HepG2 (cell line): Measurements from ENCODE around the gene MAN2A2. TPM values are rescaled to one million over a fixed set of nuclear protein-coding genes. Genes with fewer than 3 reads are reported as not detected.
A peak's percentile ranks its signal among the peaks of the same experiment; 100 is the strongest.

Source experiments
- CHCHD3 ChIP-seq: sonication (generic); formaldehyde crosslinking; IDR thresholded peaks from 2 replicates; pipeline ENCODE4 v1.8.0; 2022; ENCODE audit warnings: mild to moderate bottlenecking, missing genetic modification reagents, moderate library complexity
- DPF2 ChIP-seq: sonication (generic); formaldehyde crosslinking; IDR thresholded peaks from 2 replicates; pipeline ENCODE4 v1.4.0; 2020; ENCODE audit warnings: mild to moderate bottlenecking, low read depth, missing genetic modification reagents, borderline replicate concordance
- EZH2 ChIP-seq: conservative IDR thresholded peaks from 2 replicates; pipeline ENCODE4 v1.6.1; 2012; ENCODE audit warnings: mild to moderate bottlenecking, low read depth, low read length, moderate library complexity
- FOXA1 ChIP-seq, 2 experiments: fragments of 450-650 bp in 1 of 2; sonication (generic) in 1 of 2; formaldehyde crosslinking in 1 of 2; IDR thresholded peaks; 2 replicates each; pipeline versions ENCODE4 v1.4.0 to v1.6.1; 2016 to 2020; ENCODE audit warnings: missing genetic modification reagents in 1 of 2
- GTF3A ChIP-seq: sonication (generic); formaldehyde crosslinking; conservative IDR thresholded peaks from 2 replicates; pipeline ENCODE4 v1.4.0; 2020; ENCODE audit warnings: mild to moderate bottlenecking, missing genetic modification reagents
- PAWR ChIP-seq: sonication (generic); formaldehyde crosslinking; IDR thresholded peaks from 2 replicates; pipeline ENCODE4 v1.4.0; 2020; ENCODE audit warnings: missing genetic modification reagents, mild to moderate bottlenecking, borderline replicate concordance
- TMF1 ChIP-seq: sonication (generic); formaldehyde crosslinking; IDR thresholded peaks from 2 replicates; pipeline ENCODE4 v1.8.1; 2022; ENCODE audit warnings: low read depth, missing genetic modification reagents
- YEATS2 ChIP-seq: sonication (generic); formaldehyde crosslinking; IDR thresholded peaks from 2 replicates; pipeline ENCODE4 v1.4.0; 2020; ENCODE audit warnings: missing genetic modification reagents, borderline replicate concordance
- ZC3H4 ChIP-seq: sonication (generic); formaldehyde crosslinking; IDR thresholded peaks from 2 replicates; pipeline ENCODE4 v1.4.0; 2020; ENCODE audit warnings: missing genetic modification reagents, borderline replicate concordance
- ZNF138 ChIP-seq: sonication (generic); formaldehyde crosslinking; IDR thresholded peaks from 2 replicates; pipeline ENCODE4 v1.5.0; 2020; ENCODE audit warnings: mild to moderate bottlenecking, low read depth, missing genetic modification reagents
- ZNF234 ChIP-seq: sonication (generic); formaldehyde crosslinking; conservative IDR thresholded peaks from 2 replicates; pipeline ENCODE4 v1.5.1; 2020; ENCODE audit warnings: mild to moderate bottlenecking, missing genetic modification reagents
- ZNF282 ChIP-seq: fragments of 450-650 bp; IDR thresholded peaks from 2 replicates; pipeline ENCODE4 v1.6.1; 2018; ENCODE audit not compliant: partially characterized antibody
- ZNF333 ChIP-seq: sonication (generic); formaldehyde crosslinking; IDR thresholded peaks from 2 replicates; pipeline ENCODE4 v1.4.0; 2020; ENCODE audit warnings: mild to moderate bottlenecking, missing genetic modification reagents, borderline replicate concordance
- ZNF468 ChIP-seq: sonication (generic); formaldehyde crosslinking; IDR thresholded peaks from 2 replicates; pipeline ENCODE4 v1.8.0; 2022; ENCODE audit warnings: mild to moderate bottlenecking, moderate library complexity, missing genetic modification reagents
- ZNF674 ChIP-seq: sonication (generic); formaldehyde crosslinking; IDR thresholded peaks from 2 replicates; pipeline ENCODE4 v1.5.0; 2020; ENCODE audit warnings: low read depth, mild to moderate bottlenecking, missing genetic modification reagents
- ZNF703 ChIP-seq: sonication (generic); formaldehyde crosslinking; IDR thresholded peaks from 2 replicates; pipeline ENCODE4 v1.5.1; 2020; ENCODE audit warnings: missing genetic modification reagents, mild to moderate bottlenecking, moderate library complexity, borderline replicate concordance
- ZNF761 ChIP-seq: sonication (generic); formaldehyde crosslinking; conservative IDR thresholded peaks from 2 replicates; pipeline ENCODE4 v1.4.0; 2020; ENCODE audit warnings: mild to moderate bottlenecking, missing genetic modification reagents
- polyA plus RNA-seq, 8 experiments: library from polyadenylated mRNA; depleted of rRNA in 3 of 8; stranded (reverse) in 7 of 8; unstranded in 1 of 8; fragments of >200 nt; fragmentation: Illumina TruSeq in 4 of 8; extraction: Trizol in 4 of 8; gene quantifications; 2 replicates each; pipeline versions ENCODE4 v1.2.1 to v1.2.3, GENCODE V29; 2011 to 2016; ENCODE audit warnings: low read depth in 4 of 8, missing spikeins in 1 of 8, mixed read lengths in 1 of 8; ENCODE audit not compliant: insufficient read depth in 1 of 8
- total RNA-seq, 5 experiments: library from RNA; depleted of rRNA; stranded (reverse); fragments of >200 nt; fragmentation: Illumina TruSeq; extraction: Trizol; gene quantifications; 2 replicates each; pipeline ENCODE4 v1.2.3, GENCODE V29; 2016; ENCODE audit warnings: low read depth in 1 of 5
- TF ChIP-seq, protein P1 (sequence below): IDR thresholded peaks from 2 replicates; pipeline ENCODE4 v1.6.1; 2016
- TF ChIP-seq, protein P2 (sequence below): sonication (generic); formaldehyde crosslinking; IDR thresholded peaks from 2 replicates; pipeline ENCODE4 v1.5.1; 2020; ENCODE audit warnings: mild to moderate bottlenecking, missing genetic modification reagents
- TF ChIP-seq, protein P3 (sequence below): sonication (generic); formaldehyde crosslinking; IDR thresholded peaks from 2 replicates; pipeline ENCODE4 v1.8.1; 2023; ENCODE audit warnings: missing genetic modification reagents, inconsistent platforms, borderline replicate concordance
- TF ChIP-seq, protein P4 (sequence below): sonication (generic); formaldehyde crosslinking; IDR thresholded peaks from 2 replicates; pipeline ENCODE4 v1.4.0; 2020; ENCODE audit warnings: mild to moderate bottlenecking, missing genetic modification reagents, borderline replicate concordance

The MAN2A2 gene
- total and polyA plus RNA-seq, 2 of the 13 experiments (the other 11 are each of a cell fraction or from before 2014, with no cell fraction given), result 17.5 to 51.5 TPM

DNA sequence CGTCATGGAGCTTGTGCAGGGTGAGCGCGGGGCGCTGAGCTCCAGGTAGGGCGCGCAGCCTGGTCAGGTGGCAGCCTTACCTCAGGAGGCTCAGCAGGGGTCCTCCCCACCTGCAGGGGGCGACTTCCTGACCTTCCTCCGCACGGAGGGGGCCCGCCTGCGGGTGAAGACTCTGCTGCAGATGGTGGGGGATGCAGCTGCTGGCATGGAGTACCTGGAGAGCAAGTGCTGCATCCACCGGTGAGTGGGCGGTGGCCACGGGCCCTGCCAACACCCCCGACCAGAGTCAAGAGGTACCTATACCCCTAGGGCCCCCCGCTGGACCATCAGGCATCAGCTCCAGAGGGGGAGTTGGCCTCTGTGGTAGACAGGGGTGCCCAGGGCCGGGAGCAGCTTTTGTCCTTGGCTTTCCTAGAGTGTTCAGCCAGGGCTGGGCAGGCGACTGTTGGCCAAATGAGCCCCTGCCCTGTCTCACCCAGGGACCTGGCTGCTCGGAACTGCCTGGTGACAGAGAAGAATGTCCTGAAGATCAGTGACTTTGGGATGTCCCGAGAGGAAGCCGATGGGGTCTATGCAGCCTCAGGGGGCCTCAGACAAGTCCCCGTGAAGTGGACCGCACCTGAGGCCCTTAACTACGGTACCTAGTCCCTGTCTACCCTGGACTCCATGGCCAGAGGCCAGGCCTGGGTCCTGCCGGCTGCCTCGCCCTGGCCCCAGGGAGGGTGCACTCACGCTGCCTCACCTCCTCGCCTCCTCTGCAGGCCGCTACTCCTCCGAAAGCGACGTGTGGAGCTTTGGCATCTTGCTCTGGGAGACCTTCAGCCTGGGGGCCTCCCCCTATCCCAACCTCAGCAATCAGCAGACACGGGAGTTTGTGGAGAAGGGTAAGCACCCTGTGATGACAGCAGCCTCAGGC, 9.7 kb upstream of the MAN2A2 start (continued):
- TF ChIP-seq PAWR (0 out of 2 replicates have a peak, but pooled peaks have one; percentile 38), GTF3A (no peak), ZNF674 (no peak), ZNF761 (0 out of 2 replicates have a peak, but pooled peaks have one; percentile 34), ZNF333 (CRISPR knock-in tag) (0 out of 2 replicates have a peak, but pooled peaks have one; percentile 34), EZH2 (no peak), ZNF468 (CRISPR knock-in tag) (no peak), YEATS2 (peak; percentile 79), CHCHD3 (no peak), ZNF282 (no peak), ZNF703 (CRISPR knock-in tag) (no peak), FOXA1 (IDR thresholded peaks at IDR 0.05) (no peak), FOXA1 (CRISPR knock-in tag; IDR thresholded peaks at IDR 0.05) (no peak), ZNF138 (no peak), ZC3H4 (CRISPR knock-in tag) (no peak), TMF1 (CRISPR knock-in tag) (no peak), ZNF234 (CRISPR knock-in tag) (no peak), DPF2 (CRISPR knock-in tag) (no peak)
- TF ChIP-seq, protein P1, sequence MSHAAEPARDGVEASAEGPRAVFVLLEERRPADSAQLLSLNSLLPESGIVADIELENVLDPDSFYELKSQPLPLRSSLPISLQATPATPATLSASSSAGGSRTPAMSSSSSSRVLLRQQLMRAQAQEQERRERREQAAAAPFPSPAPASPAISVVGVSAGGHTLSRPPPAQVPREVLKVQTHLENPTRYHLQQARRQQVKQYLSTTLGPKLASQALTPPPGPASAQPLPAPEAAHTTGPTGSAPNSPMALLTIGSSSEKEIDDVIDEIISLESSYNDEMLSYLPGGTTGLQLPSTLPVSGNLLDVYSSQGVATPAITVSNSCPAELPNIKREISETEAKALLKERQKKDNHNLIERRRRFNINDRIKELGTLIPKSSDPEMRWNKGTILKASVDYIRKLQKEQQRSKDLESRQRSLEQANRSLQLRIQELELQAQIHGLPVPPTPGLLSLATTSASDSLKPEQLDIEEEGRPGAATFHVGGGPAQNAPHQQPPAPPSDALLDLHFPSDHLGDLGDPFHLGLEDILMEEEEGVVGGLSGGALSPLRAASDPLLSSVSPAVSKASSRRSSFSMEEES (CRISPR knock-in tag), result no peak
- TF ChIP-seq, protein P2, sequence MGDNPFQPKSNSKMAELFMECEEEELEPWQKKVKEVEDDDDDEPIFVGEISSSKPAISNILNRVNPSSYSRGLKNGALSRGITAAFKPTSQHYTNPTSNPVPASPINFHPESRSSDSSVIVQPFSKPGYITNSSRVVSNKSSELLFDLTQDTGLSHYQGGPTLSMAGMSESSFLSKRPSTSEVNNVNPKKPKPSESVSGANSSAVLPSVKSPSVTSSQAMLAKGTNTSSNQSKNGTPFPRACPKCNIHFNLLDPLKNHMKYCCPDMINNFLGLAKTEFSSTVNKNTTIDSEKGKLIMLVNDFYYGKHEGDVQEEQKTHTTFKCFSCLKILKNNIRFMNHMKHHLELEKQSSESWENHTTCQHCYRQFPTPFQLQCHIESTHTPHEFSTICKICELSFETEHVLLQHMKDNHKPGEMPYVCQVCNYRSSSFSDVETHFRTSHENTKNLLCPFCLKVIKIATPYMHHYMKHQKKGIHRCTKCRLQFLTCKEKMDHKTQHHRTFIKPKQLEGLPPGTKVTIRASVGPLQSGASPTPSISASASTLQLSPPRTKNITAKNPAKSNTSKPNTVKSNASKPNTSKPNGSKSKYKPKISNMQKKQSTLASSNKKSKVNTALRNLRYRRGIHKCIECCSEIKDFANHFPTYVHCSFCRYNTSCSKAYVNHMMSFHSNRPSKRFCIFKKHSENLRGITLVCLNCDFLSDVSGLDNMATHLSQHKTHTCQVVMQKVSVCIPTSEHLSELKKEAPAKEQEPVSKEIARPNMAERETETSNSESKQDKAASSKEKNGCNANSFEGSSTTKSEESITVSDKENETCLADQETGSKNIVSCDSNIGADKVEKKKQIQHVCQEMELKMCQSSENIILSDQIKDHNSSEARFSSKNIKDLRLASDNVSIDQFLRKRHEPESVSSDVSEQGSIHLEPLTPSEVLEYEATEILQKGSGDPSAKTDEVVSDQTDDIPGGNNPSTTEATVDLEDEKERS, result 0 out of 2 replicates have a peak, but pooled peaks have one; percentile 24
- TF ChIP-seq, protein P3, sequence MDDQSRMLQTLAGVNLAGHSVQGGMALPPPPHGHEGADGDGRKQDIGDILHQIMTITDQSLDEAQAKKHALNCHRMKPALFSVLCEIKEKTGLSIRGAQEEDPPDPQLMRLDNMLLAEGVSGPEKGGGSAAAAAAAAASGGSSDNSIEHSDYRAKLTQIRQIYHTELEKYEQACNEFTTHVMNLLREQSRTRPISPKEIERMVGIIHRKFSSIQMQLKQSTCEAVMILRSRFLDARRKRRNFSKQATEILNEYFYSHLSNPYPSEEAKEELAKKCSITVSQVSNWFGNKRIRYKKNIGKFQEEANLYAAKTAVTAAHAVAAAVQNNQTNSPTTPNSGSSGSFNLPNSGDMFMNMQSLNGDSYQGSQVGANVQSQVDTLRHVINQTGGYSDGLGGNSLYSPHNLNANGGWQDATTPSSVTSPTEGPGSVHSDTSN, result no peak
- TF ChIP-seq, protein P4, sequence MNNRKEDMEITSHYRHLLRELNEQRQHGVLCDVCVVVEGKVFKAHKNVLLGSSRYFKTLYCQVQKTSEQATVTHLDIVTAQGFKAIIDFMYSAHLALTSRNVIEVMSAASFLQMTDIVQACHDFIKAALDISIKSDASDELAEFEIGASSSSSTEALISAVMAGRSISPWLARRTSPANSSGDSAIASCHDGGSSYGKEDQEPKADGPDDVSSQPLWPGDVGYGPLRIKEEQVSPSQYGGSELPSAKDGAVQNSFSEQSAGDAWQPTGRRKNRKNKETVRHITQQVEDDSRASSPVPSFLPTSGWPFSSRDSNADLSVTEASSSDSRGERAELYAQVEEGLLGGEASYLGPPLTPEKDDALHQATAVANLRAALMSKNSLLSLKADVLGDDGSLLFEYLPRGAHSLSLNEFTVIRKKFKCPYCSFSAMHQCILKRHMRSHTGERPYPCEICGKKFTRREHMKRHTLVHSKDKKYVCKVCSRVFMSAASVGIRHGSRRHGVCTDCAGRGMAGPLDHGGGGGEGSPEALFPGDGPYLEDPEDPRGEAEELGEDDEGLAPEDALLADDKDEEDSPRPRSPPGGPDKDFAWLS (CRISPR knock-in tag), result no peak
